HEK293T (cell line): ENCODE data around the gene PAQR5.
"Not testable (repeated sequence)": the region's sequence is repeated elsewhere in the genome, so short reads cannot be mapped to it uniquely, and the experiment has no call there.

ENCODE experiments used
- CTBP1 ChIP-seq: fragments of 450-650 bp; IDR thresholded peaks from 2 replicates; pipeline ENCODE4 v1.6.1; 2016; ENCODE audit warnings: borderline replicate concordance
- ELF4 ChIP-seq: fragments of 450-650 bp; IDR thresholded peaks from 2 replicates; pipeline ENCODE4 v1.6.1; 2017; ENCODE audit warnings: antibody characterized with exemption
- FOXA1 ChIP-seq: fragments of 450-650 bp; IDR thresholded peaks from 2 replicates; pipeline ENCODE4 v1.6.1; 2016; ENCODE audit warnings: mild to moderate bottlenecking
- FOXM1 ChIP-seq: fragments of 450-650 bp; IDR thresholded peaks from 2 replicates; pipeline ENCODE4 v1.6.1; 2017; ENCODE audit warnings: mild to moderate bottlenecking, borderline replicate concordance
- NFRKB ChIP-seq: fragments of 450-650 bp; IDR thresholded peaks from 2 replicates; pipeline ENCODE4 v1.6.1; 2016; ENCODE audit warnings: mild to moderate bottlenecking, moderate library complexity
- SP1 ChIP-seq: fragments of 450-650 bp; IDR thresholded peaks from 2 replicates; pipeline ENCODE4 v1.6.1; 2017
- SUZ12 ChIP-seq: fragments of 450-650 bp; IDR thresholded peaks from 2 replicates; pipeline ENCODE4 v1.6.1; 2016; ENCODE audit warnings: mild to moderate bottlenecking
- TF ChIP-seq, protein P1 (sequence below): fragments of 450-650 bp; IDR thresholded peaks from 2 replicates; pipeline ENCODE4 v1.6.1; 2016

DNA sequence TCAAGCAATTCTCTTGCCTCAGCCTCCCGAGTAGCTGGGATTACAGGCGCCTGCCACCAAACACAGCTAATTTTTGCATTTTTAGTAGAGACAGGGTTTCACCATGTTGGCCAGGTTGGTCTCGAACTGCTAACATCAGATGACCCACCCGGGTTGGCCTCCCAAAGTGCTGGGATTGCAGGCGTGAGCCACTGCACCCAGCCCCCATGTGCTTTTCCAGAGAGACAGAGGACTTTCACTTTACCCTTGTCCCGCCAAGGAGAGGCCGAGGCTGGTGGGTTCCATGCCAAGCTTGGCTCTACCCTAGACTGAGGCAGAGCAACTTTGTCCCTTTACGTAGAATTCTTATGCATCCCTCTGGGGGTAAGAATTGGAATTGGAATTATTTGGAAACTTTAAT is 2.4 kb downstream of the PAQR5 start:
- TF ChIP-seq CTBP1, SP1, ELF4, NFRKB, SUZ12, FOXM1, FOXA1: not testable (repeated sequence)
- TF ChIP-seq, protein P1, sequence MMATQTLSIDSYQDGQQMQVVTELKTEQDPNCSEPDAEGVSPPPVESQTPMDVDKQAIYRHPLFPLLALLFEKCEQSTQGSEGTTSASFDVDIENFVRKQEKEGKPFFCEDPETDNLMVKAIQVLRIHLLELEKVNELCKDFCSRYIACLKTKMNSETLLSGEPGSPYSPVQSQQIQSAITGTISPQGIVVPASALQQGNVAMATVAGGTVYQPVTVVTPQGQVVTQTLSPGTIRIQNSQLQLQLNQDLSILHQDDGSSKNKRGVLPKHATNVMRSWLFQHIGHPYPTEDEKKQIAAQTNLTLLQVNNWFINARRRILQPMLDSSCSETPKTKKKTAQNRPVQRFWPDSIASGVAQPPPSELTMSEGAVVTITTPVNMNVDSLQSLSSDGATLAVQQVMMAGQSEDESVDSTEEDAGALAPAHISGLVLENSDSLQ = not testable (repeated sequence)
